Muscle of arm (tissue), 12 donors: ENCODE results near the gene KDM4C. TPM values are rescaled to one million over a fixed set of nuclear protein-coding genes. Genes with fewer than 3 reads are reported as not detected.

Experiments used
- DNase-seq: peaks from one replicate; pipeline ENCODE4 v3.0.0-alpha.2; 2013
- polyA plus RNA-seq, 12 donors: library from polyadenylated mRNA; unstranded; fragments of 120-200 nt; gene quantifications; one replicate each; pipeline ENCODE4 v1.2.1, GENCODE V29; 2013; ENCODE audit not compliant: insufficient read length in 12 of 12

Gene KDM4C
- polyA plus RNA-seq, 12 donors: 10.7 to 32.0 (median 13.4) TPM; not detected in 1

DNA sequence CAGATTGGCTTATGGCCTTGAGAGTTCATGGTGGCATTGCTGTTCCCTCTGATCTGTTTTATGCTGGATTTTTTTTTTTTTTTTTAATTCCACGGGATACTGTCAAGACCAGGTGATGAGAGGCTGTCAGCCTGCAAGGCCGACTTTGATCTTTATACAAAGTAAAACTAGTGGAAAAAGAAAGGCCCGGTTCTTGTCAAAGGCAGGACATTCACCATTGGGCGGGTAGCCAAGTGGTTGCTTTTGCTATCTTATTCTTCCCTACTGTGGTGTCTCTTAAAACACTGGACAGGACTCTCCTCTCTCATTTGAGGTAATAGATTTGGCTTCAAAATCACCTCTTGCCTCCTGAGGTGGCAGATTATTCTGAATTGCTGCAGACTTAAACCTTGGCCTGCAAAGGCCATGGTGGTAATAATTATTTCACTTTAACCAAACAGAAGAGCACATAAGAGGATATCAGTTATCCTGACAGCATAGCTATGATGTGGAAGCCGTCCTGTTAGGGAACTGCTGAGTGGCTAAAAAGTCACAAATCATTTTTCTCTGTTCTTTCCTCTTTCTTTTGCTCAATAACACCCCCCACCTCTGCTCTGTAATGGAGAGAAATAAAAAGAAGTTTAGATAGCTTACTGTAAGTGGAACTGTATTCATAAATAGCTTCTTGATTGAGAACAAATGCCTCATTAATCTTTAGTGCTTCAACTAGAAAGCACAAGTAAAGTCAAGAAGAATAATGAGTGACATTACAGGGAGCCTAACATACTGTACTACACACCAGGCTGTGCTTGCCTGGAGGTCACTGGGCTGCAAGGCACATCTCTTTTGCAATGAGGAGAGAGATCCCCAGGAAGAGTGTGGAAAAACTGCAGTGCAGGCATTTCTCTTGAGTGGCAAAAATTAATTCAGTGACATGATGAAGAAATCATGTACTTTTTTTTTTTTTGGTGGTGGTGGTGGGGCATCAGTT, 275.6 kb downstream of the KDM4C start:
- DNase-seq: no peak

DNA sequence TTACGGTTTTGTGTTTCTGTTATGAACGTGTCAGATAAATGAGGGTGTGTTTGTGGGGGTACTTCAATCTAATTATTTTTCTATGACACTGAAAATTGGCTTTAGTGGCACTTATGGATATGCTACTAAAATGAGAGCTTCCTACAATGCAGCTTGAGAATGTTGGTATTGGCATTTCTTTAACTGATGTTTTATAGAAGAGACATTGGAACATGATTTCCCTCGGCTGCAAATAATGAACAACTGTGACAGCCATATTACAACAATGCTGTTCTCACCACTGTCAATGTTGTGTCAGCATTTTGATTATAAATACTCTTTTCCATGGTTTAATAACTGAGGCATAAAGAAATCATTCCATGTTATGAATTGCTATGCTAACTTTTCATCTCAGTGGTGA, 279.4 kb downstream of the KDM4C start:
- DNase-seq: no peak

DNA sequence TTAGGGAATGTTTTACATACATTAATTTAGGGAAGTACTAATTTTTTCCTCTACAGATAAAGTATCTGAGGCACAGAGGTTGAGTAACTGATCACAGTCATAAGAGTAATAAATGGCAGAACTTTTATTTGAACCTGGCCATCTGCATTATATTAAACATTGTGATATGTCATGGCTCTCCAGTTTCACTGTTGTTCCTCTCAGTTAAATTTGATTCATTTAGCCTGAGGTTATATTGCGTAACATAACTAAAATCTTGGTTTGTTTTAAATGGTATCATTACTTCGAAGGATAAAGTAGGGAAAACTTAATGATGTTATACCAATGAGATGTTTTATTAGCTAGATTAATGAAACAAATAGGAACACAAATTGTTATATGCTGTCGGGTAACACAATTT, 284.4 kb downstream of the KDM4C start:
- DNase-seq: no peak

DNA sequence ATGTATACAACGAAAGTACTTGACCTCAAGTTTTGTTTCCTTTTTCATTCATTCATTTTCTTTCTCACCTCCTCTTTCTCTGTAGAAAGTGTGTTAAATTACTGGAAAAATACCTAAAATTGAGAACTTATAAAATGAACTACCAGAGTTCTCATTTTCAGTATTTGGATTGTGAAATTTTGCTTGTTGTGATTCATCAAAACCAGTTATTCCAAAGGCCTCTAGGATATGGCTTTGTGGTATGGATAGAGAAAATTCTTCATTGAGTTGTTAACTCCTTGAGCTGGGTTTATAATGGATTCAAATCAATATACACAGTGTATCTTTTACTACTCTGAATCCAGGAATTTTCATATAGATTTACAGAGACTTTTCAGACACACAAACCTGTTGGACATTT, 287.6 kb downstream of the KDM4C start:
- no peak for DNase-seq

DNA sequence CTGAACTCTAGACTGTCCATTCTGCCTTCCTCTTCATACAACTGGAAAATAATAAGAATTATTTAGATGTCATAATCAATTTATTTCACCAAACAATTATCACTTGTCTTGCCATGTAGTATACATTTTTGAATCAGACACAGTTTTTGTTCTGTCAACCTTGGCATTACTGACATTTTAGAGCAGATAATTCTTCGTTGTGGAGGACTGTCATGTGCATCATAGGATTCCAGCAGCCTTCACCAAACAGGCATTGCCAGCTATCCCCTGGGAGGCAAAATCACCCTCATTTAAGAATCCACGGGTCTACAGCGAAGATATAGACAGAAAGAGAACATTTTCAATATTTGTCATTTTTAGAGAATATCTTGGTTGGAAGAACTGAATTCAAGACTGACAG, 293.9 kb downstream of the KDM4C start:
- DNase-seq: no peak

DNA sequence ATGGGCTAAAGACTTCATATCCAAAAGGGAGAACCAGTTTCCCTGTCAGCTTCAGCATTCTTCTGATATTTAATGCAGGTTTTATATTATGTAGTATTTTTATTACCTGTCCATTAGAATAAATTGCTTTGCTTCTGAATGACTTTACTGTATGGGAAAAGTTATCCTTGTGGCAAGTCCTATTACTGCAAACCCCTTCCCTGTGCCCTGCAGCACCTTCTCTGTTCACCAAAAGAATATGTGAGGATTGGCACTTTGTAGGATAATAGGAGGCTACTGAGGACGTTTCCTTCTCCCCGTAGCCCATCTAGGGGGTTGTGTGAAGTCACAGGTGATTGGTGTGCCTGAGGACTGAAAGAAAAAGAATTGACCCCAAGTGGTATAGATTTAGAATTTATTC, 296.1 kb downstream of the KDM4C start:
- DNase-seq: no peak

DNA sequence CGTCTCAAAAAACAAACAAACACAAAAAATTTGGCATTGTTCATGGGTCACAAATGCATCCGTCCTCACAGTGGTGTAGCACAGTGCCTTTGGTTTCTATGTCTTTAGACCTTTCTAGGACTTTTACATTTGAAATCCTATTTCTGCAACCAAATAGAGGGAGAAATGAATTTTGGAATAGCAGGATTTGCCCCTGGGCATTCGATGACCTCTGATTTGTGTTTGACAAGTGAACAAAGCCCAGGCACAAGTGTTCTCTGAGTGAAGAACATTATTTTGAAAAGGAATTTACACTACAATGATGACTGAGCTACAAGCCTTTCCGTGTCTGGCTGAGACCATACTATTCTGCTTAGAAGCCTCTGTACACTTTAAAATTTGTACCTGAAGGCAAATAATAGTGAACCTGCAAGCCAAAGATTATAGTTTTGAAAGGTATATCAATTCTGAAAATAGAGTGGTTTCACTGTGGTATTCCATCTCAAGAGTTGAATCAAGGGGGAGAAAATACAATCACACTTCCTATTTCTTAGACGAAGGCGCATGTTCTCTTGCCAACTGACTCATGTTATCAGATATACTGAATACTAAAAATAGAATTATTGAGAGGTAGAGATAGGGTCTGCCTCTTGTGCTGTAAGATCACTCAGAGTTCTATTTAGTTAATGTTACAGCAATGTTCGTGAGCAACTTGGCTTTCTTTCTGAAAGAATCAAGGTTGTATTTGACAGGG, 297.6 kb downstream of the KDM4C start:
- DNase-seq: no peak

DNA sequence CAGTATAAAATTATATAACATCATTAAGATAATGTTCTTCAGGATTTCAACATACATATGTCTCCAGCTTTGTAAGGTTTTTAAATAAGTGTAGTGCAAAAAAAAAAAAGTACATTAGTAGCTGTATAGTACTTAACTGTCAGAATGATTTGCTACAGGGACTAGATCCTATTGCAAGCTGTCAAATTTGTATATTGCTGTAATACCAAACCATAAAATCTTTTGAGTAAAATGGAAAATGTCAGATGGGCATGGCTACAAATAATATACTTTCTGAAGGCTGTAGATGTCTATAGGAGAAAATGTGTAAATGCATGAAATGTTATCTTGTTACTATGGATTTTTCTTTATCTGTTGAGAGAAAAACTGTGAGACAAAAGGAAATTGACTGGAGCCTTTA, 298.5 kb downstream of the KDM4C start:
- no peak for DNase-seq

DNA sequence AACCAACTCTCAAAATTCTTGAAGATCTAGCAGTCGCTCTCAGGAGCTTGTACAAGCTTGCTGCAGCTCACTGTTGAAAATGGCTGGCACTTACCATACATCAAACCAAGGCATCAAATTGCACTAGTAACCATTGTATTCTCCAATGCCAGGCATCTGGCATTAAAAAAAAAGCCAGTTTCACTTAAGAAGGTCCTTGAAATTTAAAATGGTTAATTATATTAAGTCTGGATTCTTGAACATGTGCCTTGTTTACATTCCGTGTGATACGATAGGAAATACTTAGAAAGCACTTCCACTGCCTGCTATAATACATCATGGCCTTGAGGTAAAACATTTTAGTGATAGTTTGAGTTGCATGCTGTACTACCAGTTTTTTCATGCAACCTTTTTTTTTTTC, 300.7 kb downstream of the KDM4C start:
- no peak for DNase-seq

DNA sequence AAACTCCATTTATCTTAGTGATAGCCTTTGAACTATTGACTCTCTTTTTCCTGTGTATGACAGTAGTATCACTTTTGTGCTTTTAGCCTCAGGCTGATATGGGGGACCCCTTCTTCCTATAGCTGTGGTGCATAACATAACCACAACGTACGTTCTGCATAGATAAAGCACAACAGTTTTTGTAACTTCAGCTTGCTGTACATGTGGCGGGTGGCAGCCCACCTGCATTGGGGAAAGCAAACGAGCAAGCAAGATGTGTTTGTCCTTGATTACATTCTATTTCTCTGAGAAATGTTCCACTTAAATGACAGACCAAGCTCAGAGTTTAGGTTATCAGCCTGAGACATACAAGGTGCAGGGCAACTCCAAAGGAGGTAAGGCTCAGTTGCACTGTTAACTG, 309.4 kb downstream of the KDM4C start:
- no peak for DNase-seq

DNA sequence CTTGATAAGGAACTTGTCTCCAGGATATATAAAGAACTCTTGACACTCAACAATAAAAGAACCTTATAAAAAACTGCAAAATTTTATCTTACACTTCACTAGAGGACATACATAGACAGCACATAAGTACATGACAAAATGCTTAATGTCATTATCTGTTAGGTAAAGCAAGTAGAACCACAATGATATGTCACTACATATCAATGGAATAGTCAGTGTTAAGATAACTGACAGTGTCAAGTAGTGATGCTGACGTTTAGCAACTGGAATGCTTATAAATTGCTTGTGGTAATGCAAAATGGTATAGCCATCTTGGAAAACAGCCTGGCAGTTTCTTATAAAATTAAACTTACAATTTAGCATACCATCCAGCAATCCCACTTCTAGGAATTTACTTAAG, 314.1 kb downstream of the KDM4C start:
- no peak for DNase-seq

DNA sequence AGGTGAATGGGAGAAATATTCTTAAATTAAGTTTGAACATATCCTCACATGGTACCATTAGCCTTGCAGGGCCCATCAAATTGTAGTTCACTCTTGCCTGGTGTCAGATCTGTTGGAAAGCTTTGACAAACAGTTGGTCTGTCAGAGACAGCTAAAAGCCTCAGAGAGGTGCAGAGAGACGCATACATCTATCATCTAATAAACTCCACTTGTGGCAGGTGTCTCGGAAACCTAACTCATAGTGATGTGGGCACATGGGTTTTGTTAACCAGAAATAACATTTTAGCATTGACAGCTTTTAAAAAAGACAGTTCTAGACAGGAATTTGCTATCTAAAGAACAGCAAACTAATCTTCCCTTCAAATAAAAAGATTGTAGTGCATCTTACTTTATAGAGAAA, 315.9 kb downstream of the KDM4C start:
- DNase-seq: no peak

DNA sequence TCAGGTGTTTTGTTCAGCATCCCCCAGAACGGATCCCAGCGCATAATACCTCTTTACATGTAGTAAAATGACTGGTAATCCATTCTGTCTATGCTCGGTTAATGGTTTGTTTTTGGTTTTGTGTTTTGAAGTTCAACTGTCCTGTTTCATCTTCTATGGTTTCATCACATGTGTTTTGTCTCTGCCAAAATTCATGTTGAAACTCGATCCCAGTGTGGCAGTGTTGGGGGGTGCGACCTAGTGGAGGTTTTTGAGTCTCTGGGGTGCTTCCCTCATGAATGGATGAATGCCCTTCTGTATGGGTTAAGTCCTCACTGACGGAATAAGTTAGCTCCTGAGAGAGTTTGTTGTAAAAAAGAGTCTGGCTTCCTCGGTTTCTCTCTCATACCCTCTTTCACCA, 317.4 kb downstream of the KDM4C start:
- no peak for DNase-seq

DNA sequence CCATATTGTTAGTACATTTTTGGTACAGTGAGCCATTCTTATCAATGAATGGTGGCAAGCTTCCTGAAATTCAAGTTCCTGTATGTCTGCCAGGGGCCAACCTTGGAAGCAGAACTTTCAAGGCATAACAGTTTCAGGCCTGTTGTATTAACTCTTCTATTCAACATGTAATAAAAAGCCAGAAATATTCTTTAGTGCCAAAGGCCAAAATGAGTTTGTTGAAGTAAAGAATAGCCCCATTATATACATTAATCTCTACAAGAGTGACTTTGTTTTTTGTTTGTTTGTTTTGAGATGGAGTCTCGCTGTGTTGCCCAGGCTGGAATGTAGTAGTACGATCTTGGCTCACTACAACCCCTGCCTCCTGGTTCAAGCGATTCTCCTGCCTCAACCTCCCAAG, 321.3 kb downstream of the KDM4C start:
- no peak for DNase-seq

DNA sequence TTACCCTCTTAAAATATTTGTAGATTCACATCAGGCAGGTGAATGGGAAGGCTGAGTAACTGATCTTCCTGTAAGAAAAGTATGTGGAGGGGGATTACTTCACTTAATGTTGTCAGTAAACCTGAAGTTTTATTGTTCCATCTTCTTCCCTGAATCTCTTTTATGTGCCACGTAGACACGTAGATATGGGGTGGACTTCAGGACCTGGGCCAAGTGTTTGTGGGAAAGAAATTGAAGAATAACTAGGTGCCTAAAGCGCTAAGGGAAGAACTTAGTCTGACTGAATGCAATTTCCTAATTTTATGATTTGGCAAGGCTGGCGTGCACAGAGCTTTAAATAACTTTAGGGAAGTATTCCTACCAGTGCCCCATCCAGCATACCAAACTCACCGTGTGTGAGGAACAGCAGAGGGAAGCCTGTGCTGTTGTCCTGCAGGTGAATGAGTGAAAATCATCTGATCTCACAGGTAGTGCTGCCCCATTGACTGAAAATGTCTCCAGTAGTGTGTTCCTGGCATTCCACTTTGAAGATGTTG, 323.4 kb downstream of the KDM4C start:
- no peak for DNase-seq

DNA sequence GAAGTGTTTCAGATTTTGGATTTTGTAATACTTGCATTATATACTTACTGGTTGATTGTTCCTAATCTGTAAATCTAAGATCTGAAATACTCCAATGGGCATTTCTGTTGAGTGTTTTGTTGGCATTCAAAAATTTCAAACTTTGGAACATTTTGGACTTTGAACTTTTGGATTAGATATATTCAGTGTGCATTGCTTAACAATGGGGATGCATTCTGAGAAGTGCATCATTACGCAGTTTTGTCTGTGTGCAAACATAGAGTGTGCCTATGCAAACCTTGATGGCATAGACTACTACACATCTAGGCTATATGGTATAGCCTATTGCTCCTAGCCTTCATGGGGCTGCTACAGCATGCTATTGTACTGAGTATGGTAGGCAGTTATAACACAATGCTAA, 325.4 kb downstream of the KDM4C start:
- no peak for DNase-seq

DNA sequence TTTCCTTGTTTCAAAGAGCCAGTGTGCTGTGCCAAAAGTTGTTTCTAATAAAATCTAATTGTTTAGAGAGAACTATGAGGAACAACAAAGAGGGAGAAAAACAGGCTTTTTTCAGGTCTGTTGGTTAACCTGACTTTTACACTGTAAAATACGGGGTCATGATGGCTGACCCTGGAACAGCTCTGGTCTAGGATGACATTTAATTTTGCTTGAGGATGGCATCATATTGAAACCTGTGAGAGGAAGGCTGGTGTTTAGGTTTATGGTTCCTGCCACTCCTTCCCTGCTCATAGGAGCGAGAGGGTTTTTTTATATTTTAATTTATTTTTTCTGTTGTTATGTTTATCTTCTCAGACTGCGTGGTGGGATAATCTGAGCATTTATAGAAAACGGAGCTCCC, 327.6 kb downstream of the KDM4C start:
- DNase-seq: no peak

DNA sequence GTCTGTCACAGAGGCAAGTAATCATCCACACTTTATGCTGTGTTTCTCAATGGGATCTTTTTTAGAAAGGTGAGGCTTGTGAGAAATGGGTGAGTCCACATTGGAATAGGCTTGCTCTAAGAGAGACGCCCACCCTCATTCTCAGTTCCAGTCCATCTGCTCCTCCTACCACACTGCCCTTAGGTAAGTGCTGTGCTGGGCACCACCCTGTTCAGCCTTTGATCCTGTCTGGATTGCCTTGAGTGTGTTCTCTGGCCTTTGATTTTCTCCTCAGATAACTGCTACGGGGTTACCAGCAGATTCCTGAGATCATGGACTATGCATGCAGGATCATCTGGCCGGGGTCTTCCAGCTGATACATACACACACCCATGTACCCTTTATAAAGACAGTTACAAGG, 328.6 kb downstream of the KDM4C start:
- DNase-seq: no peak

DNA sequence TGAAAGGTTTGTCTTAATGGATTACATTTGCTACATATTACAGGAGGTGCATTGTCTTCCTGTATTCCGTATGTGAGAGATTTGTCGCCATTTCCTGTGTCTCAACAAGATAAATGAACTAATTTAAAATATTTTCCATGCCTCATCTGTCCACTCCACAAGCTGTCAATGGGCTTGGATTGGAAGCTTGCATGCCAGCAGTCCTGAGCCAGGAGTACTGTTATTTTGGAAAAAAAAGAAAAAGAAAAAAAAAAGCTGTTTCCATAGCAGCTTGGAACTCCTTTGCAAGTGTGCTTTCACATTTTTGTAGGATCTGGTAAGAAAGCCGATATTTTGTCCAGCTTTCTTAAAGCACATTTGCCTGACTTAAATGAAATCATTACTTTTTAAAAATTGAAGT, 330.8 kb downstream of the KDM4C start:
- DNase-seq: peak; percentile 75

DNA sequence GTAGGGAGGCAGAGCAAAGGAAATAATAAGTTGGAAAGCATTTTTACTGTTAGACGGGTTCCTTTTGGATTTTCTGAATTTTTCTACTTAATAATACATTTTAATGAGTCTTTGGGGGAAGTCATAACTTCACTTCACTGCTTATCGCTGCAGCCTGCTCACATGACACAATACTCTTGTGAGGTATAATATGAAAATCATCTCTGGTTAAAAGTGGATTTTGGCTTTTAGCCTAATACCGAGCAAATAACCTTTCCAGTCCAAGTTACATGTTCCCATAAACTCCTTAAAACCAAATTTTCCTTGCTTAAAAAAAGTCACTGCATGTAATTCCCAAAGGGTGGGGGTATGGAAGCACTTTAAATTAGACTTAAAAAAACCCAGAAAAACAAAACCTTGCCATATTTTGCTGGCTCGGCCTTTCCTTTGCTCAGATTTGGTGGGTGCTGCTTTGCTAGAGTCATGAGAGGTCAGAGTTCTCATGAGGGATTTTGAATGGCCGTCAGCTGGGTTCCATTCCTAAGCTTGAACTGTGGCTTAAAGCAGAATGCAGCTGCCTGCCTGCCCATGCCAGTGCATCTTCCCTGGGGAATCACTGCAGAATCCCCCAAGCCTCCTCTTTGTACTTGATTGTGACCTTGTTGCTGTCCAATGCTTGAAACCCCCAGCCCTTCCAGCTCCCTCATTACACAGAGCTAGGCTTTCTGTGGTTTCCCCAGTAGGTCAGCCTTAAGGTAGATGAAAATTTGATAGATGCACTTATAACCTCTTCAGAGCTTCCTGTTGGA, 331.8 kb downstream of the KDM4C start:
- peak; percentile 40 for DNase-seq

DNA sequence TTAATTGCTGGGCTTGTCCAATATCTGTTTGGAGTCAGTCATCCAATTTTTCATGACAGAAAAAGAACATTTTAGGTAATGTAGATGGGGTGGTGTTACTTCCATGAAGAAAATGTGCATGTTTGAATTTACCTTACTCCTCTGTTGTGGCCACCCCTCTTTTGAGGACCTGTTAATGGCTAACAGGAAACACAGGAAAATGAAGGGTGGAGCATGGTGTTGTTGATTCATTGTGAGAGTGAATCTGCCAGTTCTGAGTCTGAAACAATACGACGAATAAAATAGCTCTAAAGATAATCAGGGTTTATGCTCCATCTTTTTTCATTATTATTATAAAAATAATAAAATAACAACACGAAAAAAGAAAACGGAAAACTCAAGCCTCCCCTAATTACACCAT, 335.3 kb downstream of the KDM4C start:
- no peak for DNase-seq

DNA sequence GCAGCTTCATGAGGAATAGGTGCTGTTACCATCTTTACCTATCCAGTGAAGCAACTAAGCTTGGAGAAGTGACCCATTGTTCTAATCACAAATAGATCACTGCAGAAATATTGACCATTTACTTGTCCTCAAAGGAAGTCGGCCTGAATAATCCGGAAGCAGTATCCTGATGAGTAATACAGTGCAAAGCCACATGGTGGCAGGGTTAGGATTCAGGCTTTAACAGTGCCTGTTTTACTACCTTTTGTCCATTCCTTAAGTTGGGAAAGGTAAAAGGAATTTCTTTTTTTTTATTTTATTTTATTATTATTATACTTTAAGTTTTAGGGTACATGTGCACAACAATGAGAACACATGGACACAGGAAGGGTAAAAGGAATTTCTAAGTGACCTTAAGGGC, 336.3 kb downstream of the KDM4C start:
- DNase-seq: no peak
